ENCODE results near the gene SH3BGRL2.

The SH3BGRL2 gene

DNA sequence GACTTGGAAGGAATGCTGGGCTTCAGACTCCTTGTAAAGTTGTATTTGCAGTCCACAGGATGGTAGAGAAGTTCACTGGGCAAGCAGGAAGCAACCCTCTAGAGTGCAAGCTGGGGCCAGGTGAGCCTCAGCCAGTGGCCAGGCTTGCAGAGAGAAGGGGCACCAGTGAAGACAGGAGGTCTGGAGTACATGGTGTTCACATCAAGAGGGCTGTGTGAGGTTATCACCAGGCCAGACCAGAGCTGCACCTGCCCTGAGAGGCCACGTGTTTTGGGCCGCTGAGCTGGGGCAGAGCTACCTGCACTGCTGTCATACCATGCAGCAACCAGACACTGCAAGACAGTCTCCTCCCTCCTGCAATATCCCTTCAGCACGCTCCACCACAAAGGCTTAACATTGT is 79.0 kb downstream of the SH3BGRL2 start:
- CTCF ChIA-PET, result no interaction called here
- DNase-seq (ENCODE audit: low spot score), result no peak
- no peak for TF ChIP-seq CTCF (conservative IDR thresholded peaks at IDR 0.05; ENCODE audit: low read depth)
- H3K27ac ChIP-seq, result no peak overlapping the region
- POLR2A ChIA-PET (ENCODE audit: low non-redundant PET), result no interaction called here

- no peak overlapping the region for H3K27ac ChIP-seq
- POLR2A ChIA-PET (ENCODE audit: low non-redundant PET), result no interaction called here
- no peak for TF ChIP-seq CTCF (conservative IDR thresholded peaks at IDR 0.05; ENCODE audit: low read depth)
- DNase-seq (ENCODE audit: low spot score), result no peak
- CTCF ChIA-PET, result no interaction called here
These were observed 80.0 kb downstream of the SH3BGRL2 start for GRCh38 chr6:79711167-79711566.

GRCh38 chr6:79712144-79712543 is 81.0 kb downstream of the SH3BGRL2 start:
- no peak overlapping the region for H3K27ac ChIP-seq
- ChIA-PET CTCF (no interaction called here), POLR2A (ENCODE audit: low non-redundant PET) (no interaction called here)
- no peak for DNase-seq (ENCODE audit: low spot score)
- no peak for TF ChIP-seq CTCF (conservative IDR thresholded peaks at IDR 0.05; ENCODE audit: low read depth)

DNA sequence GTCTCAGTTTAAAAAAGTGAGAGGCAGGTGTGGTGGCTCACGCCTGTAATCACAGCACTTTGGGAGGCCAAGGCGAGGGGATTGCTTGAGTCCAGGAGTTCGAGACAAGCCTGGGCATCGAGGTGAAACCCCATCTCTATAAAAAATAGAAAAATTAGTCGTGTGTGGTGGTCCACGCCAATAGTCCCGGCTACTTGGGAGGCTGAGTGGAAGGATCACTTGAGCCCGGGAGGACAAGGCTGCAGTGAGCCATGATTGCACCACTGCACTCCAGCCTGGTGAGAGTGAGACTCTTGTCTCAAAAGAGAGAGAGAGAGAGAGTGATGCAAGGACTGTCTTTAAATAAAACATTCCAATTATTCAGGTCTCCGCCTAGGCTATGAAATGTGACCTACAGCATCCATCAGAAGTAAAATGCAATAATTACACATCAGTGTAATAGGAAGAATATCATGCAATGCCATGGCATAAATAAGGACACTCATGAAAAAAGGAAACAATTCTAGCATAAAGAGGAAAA is 81.5 kb downstream of the SH3BGRL2 start:
- POLR2A ChIA-PET (ENCODE audit: low non-redundant PET), result no interaction called here
- no peak for DNase-seq (ENCODE audit: low spot score)
- no peak for TF ChIP-seq CTCF (conservative IDR thresholded peaks at IDR 0.05; ENCODE audit: low read depth)
- no peak overlapping the region for H3K27ac ChIP-seq
- CTCF ChIA-PET, result no interaction called here

DNA sequence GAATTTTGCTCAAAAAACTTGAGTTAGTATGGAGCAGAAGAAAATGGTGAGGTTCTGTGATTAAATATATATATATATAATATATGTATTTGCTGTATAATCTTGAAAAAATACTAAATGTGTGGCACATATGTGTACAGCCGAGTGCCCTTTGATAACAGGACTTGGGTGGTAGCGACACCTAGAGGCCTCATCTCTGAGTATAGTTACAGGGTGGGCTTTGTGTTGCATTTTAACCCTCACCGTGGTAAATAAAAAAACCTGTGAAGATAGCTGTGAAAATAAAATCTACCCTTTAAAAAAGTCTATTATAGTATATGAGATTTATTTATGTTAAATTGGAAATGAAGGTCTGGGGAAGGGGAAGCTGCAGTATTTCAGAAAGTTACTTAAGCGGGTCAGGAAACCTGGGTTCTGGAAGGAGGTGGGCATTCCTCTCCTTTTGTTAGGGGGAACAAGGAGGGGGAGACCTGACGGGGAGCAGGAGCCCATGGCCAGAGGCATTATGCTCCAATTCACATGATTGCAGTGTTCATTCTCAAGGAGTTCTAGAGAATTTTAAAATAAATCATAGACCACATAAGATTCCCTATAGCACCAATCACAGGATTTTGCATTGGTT is 82.7 kb downstream of the SH3BGRL2 start:
- TF ChIP-seq CTCF (conservative IDR thresholded peaks at IDR 0.05; ENCODE audit: low read depth), result peak; percentile 50
- ChIA-PET POLR2A (ENCODE audit: low non-redundant PET) (no interaction called here), CTCF (interaction anchor here (0.6 to 0.8 kb wide), 6 partner anchors 20 to 796 kb away, joined by 3 to 8 read pairs (median 4); no protein-coding TSS in a partner anchor)
- H3K27ac ChIP-seq, result no peak overlapping the region
- peak; percentile 20 for DNase-seq (ENCODE audit: low spot score)

- TF ChIP-seq CTCF (conservative IDR thresholded peaks at IDR 0.05; ENCODE audit: low read depth), result no peak
- no peak for DNase-seq (ENCODE audit: low spot score)
- ChIA-PET CTCF (no interaction called here), POLR2A (ENCODE audit: low non-redundant PET) (no interaction called here)
- H3K27ac ChIP-seq, result no peak overlapping the region
These were observed 86.9 kb downstream of the SH3BGRL2 start for GRCh38 chr6:79717989-79718388.
